Heart left ventricle (tissue), 13 donors: Measurements from ENCODE around the gene ROR1.

Experiments
- CTCF ChIP-seq, 12 donors: fragments of 200-600 bp; sonication (generic) in 4 of 12; IDR thresholded peaks; one replicate each; pipeline versions ENCODE4 v1.5.0 to v1.8.0; 2018 to 2022; ENCODE audit warnings: antibody characterized with exemption in 12 of 12, mild to moderate bottlenecking in 5 of 12
- POLR2A ChIP-seq, 2 donors: fragments of 450-650 bp; IDR thresholded peaks; one replicate each; pipeline ENCODE4 v1.6.1; 2017; ENCODE audit warnings: antibody characterized with exemption in 2 of 2, mild to moderate bottlenecking in 2 of 2, moderate library complexity in 2 of 2
- donor health status: ischemic (EF 13 %, LVEDD 7.1; RV severe dilation, severe dysfunction).
- donor health status: DM: no; HTN: yes; CAD: no.
- donor health status: DM: no; HTN: no; CAD: no.
- donor health status: ischemic (EF 25% LVEDD 6.9; RV normal size, moderate dysfunction).
- donor health status: ischemic (EF 25% LVEDD 5.7; RV mildly dilated, moderate dysfunction).
- donor health status: ischemic (EF 35%, LVEDD 5.7; RV mildly dilated, moderate dysfunction).
- donor health status: nonischemic (EF 11% LVEDD 7.7; RV severe dilation, severe dysfunction).
- donor health status: DM: yes; HTN: yes; CAD: no.
- donor health status: PGD.
- donor health status: ischemic (EF 29% LVEDD 5.4; RV normal size, mild dysfunction).
- donor health status: nonischemic (EF 23%, LVEDD 6.1; RV moderate dilation, normal function).

GRCh38 chr1:63757334-63757733, 16.5 kb upstream of the ROR1 start:
- TF ChIP-seq POLR2A (IDR thresholded peaks at IDR 0.05) (no peak), CTCF (IDR thresholded peaks at IDR 0.05) (no peak)
